Ammon's horn (tissue), 1 donor: ENCODE measurements around the gene TNFRSF18.
A peak's percentile ranks its signal among the peaks of the same experiment; 100 is the strongest.

Experiments used
- DNase-seq: peaks from one replicate; pipeline ENCODE4 v3.0.0-alpha.2; 2016; ENCODE audit warnings: low spot score

The TNFRSF18 gene

GRCh38 chr1:1240348-1240732, 33.9 kb upstream of the TNFRSF18 start:
- no peak for DNase-seq

DNA sequence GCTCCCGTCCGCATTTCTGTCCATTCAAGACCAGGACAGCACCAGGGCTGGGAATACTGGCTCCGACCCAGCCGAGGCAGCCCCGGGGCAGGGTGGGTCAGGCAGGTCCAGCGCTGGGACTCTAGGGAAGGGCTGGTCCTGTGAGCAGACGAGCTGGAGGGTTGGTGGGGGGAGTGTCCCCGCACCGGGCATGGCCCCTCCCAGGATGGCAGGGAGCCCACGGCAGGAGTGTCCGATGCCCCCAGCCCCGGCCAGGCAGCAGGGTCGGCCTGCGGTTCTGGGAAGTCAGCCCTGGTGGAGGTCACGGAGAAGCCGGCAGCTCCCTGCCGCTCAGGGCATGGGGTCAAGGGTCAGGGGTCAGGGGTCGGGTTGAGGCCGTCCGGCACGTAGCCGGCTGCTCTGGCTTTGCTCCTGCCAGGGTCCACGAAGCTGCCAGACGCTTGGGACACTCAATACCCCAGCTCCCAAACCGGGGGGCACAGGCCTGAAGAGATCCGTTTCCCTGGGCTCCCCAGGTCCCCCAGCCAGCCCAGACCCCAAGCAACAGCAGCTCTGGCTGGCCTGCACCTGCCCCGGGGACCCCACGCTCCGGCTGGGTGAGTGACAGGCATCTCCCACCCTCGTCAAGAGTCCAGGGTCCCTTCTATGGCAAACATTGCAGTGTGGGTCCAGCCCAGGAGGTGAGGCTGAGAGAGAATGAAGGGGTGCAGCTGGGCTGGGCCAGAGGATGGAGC, 33.4 kb upstream of the TNFRSF18 start:
- DNase-seq, result no peak

- no peak for DNase-seq
Observed at GRCh38 chr1:1239227-1239613, 32.8 kb upstream of the TNFRSF18 start.

GRCh38 chr1:1238702-1239178, 32.3 kb upstream of the TNFRSF18 start:
- no peak for DNase-seq

DNA sequence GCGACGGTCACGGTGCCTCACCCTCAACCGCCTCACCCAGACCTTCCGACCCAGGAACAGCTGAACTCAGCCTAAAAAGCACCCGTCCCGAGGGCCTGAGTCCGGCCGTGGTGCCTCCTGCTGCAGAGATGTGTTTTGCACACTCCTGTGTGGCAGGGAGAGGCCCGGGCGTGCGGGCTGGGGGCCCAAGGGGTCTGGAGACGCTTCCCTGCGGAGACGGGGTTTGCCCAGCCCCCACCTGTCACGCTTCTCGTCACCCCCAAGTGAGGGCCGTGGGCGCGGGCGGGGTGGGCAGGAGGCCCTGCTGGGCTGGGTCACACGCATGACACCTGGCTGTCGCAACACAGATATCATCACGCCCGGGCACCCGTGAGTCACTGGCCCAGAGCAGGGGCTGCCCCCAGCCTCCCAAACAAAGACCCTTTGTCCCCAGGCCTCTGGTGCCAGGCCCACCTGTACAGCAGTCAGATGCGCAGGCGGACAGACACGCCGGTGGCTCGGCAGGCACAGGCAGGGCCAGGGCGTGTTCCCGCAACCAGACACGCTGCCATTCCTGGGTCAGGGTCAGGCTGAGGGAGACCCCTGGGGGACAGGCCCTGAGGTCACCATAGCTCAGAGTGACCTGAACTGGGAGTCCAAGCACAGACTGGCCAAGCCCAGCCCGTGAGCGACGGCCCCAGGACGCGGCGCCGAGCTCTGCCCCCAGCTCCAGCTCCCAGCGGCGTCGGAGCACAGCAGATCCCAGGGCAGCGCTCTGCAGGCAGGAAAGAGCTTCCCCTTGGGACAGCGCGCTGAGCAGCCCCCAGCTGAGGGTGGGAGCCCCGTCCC, 31.7 kb upstream of the TNFRSF18 start:
- DNase-seq, result no peak

- DNase-seq, result no peak
Observed at GRCh38 chr1:1236945-1237873, 30.8 kb upstream of the TNFRSF18 start.

GRCh38 chr1:1236176-1236763, 29.9 kb upstream of the TNFRSF18 start:
- no peak for DNase-seq

DNA sequence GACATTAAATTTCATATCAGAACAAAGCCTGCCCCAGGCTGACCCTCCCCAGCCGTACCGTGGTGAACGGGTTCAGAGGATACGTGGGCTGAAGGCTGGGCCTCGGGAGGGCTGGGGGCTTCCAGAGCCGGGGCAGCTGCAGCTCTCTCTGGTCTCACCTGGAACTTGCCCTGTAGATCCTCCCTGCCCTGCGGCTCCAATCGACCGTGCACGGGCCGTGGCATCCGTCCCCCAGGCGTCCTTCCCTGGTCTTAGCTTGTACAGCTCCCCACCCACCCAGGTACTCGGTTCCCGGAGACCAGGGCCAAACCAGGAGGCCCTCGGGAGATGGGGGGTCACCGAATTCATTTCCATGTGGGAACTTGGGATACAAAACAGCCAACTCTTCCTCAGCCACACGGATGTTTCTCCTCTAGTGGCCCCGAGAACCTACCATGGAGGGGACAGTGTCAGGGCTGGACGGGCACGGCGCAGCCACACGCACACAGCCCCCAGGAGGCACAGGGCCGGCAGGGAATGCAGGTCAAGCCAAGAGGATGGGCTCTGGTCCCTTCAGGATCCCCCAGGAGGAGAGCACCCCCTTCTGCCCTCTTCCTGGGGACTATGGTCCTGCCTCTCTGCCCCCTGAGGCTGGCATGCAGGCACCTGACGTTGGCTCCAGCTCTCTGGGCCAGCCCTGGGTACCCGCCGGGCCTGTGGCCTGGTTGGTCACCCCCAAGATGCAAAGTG, 28.8 kb upstream of the TNFRSF18 start:
- DNase-seq, result no peak

GRCh38 chr1:1234180-1234808, 27.9 kb upstream of the TNFRSF18 start:
- no peak for DNase-seq

DNA sequence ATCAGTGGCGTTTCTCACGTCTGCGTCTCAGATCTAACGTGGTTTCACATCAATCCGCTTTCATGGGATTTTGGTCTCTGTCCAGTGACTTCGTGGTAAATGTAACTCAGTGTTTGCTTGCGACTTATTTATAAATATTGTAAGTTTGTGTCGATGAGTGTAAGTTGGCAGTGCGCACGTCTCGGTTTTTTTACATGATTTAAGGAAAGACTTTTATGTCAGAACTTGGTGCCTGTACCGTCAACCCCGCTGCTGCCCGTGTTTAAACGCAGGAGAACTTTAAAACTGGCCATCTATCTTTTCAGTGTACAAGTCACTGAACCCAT, 27.1 kb upstream of the TNFRSF18 start:
- no peak for DNase-seq

DNA sequence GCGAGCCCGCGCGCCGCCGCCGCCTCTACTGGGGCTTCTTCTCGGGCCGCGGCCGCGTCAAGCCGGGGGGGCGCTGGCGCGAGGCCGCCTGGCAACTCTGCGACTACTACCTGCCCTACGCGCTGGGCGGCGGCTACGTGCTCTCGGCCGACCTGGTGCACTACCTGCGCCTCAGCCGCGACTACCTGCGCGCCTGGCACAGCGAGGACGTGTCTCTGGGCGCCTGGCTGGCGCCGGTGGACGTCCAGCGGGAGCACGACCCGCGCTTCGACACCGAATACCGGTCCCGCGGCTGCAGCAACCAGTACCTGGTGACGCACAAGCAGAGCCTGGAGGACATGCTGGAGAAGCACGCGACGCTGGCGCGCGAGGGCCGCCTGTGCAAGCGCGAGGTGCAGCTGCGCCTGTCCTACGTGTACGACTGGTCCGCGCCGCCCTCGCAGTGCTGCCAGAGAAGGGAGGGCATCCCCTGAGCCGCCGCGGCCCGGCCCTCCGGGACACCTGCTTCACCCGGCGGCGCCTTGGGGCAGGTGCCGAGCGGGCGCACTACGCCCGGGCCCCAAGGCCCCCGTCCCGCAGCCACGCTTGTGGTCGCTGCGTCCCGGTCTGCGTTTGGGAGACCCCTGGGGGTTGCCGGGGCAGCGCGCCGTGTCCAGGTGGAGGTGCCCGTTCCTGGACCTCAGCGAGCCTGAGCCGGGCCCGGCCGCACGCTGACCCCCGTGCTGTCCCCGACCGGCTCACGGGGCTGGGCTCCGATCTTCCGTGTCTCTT, 26.6 kb upstream of the TNFRSF18 start:
- no peak for DNase-seq

- DNase-seq, result no peak
Observed at GRCh38 chr1:1232208-1232795, 25.9 kb upstream of the TNFRSF18 start, which contains the start of gene B3GALT6. B3GALT6 (plus strand) TSS chr1:1232237; CDS start chr1:1232279, 42 bp downstream.

- peak; percentile 95 for DNase-seq
Observed at GRCh38 chr1:1231400-1232207, 25.2 kb upstream of the TNFRSF18 start, which contains the start of gene SDF4. SDF4 (minus strand) TSS chr1:1232001; CDS start chr1:1228772, 3,229 bp downstream.

GRCh38 chr1:1230656-1231399, 24.4 kb upstream of the TNFRSF18 start:
- DNase-seq, result no peak

- no peak for DNase-seq
Observed at GRCh38 chr1:1229770-1230169, 23.4 kb upstream of the TNFRSF18 start.

DNA sequence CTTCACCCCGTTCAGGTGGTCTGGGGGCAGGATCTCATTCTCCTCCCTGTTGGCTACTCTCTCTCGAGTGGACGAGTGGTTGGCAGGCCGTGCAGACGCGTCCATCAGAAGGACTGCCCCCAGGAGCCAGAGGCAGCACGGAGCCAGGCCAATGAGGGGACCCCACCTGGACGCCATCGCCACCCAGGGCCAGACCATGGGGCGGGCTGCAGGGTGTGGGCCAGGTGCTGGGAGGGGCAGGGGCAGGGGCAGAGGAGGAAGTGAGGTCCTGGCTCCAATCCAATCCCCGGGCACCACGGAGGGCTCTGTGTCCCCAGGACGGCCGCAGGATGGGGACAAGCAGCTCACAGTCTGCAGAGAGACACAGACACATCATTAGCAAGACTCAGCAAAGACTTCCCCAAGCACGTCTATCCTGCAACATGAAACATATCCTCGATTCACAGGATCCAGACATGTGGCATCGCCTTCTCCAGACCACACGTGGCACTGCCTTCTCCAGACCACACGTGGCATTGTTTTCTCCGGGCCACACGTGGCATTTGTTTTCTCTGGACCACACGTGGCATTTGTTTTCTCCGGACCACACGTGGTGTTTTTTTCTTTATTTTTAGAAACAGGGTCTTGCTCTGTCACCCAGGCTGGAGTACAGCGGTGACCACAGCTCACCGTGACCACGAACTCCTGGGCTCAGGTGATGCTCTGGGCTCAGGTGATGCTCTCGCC, 22.4 kb upstream of the TNFRSF18 start:
- DNase-seq, result no peak

GRCh38 chr1:1228187-1228586, 21.8 kb upstream of the TNFRSF18 start:
- DNase-seq, result no peak
